Ovary (tissue), 9 donors: ENCODE measurements around the gene NFYB. TPM values are rescaled to one million over a fixed set of nuclear protein-coding genes. Genes with fewer than 3 reads are reported as not detected.

Experiments used
- DNase-seq, 5 donors: peaks; one replicate each; pipeline ENCODE4 v3.0.0-alpha.2; 2019 to 2020
- H3K27ac ChIP-seq, 2 donors: fragments of 200-600 bp; one replicate each; pipeline versions ENCODE4 v1.5.1 to v1.8.0; 2019 to 2022
- H3K27me3 ChIP-seq: fragments of 200-600 bp; one replicate; pipeline ENCODE4 v1.8.0; 2022
- H3K36me3 ChIP-seq: fragments of 200-600 bp; sonication (generic); one replicate; pipeline ENCODE4 v1.5.1; 2019
- H3K4me1 ChIP-seq: one replicate; pipeline ENCODE4 v1.8.1; 2013; ENCODE audit warnings: mild to moderate bottlenecking, moderate library complexity; ENCODE audit not compliant: insufficient read depth
- H3K4me3 ChIP-seq: fragments of 200-600 bp; sonication (generic); one replicate; pipeline ENCODE4 v1.5.1; 2017
- H3K9me3 ChIP-seq, 2 donors: fragments of 200-600 bp in 1 of 2; sonication (generic) in 1 of 2; one replicate each; pipeline versions ENCODE4 v1.5.1 to v1.8.1; 2013 to 2019; ENCODE audit warnings: mild to moderate bottlenecking in 1 of 2, moderate library complexity in 1 of 2
- EP300 ChIP-seq: sonication (generic); formaldehyde crosslinking; IDR thresholded peaks from one replicate; pipeline ENCODE4 v1.6.1; 2017; ENCODE audit warnings: antibody characterized with exemption
- POLR2A ChIP-seq: fragments of 450-650 bp; IDR thresholded peaks from one replicate; pipeline ENCODE4 v1.6.1; 2017; ENCODE audit warnings: antibody characterized with exemption, mild to moderate bottlenecking, moderate library complexity
- WGBS, 3 donors: extraction: QIAGEN DNeasy Blood & Tissue Kit in 1 of 3; methylation state at CpG; one replicate each; pipeline versions ENCODE4 v1.1.5 to v1.1.7; 2013 to 2017; 5-methylcytosine and 5-hydroxymethylcytosine counted together
- intact Hi-C, 4 donors: fragments of 100-400 bp; cut with DNase I; formaldehyde crosslinking; loops; one replicate each; pipeline versions ENCODE4 v1.11.0 to v1.15.1; 2022 to 2023
- polyA plus RNA-seq, 2 donors: library from polyadenylated mRNA; stranded (reverse); fragments of 200-250 nt in 1 of 2; fragments of 350-450 nt in 1 of 2; fragmentation: Illumina TruSeq in 1 of 2; extraction: RNeasy Lipid Tissue Mini Kit (QIAGEN cat#74804) in 1 of 2; gene quantifications; one replicate each; pipeline ENCODE4 v1.2.3, GENCODE V29; 2013 to 2014
- total RNA-seq, 7 donors: library from RNA; depleted of rRNA in 2 of 7; stranded (reverse); fragments of >200 nt in 2 of 7; fragmentation: NEBNext Ultra II Directional in 3 of 7; extraction: Animal tissue kit (Norgen Biotek cat#: 25700) in 3 of 7; gene quantifications; one replicate each; pipeline versions ENCODE4 v1.1.0 to v1.2.4, GENCODE V29; 2016 to 2023
- TF ChIP-seq, protein P1 (sequence below), 3 donors: fragments of 450-650 bp in 2 of 3; fragments of 200-600 bp in 1 of 3; IDR thresholded peaks; one replicate each; pipeline versions ENCODE4 v1.5.1 to v1.8.0; 2016 to 2022; ENCODE audit warnings: antibody characterized with exemption in 3 of 3, mild to moderate bottlenecking in 1 of 3
- donor health status: DM: no; HTN: no; CAD: no; lungs with moderate emphysema.
- donor health status: DM: no; HTN: no; CAD: no.
- donor health status: Bipolar disorder and iron deficiency.
- donor health status: DM: yes; HTN: yes; CAD: no.
- donor health status: DM: no; HTN: no; CAD: no.
- donor health status: DM: yes; HTN: yes; CAD: no.

NFYB gene
- total and polyA plus RNA-seq, 9 donors, result 23.7 to 39.1 (median 29.5) TPM

DNA sequence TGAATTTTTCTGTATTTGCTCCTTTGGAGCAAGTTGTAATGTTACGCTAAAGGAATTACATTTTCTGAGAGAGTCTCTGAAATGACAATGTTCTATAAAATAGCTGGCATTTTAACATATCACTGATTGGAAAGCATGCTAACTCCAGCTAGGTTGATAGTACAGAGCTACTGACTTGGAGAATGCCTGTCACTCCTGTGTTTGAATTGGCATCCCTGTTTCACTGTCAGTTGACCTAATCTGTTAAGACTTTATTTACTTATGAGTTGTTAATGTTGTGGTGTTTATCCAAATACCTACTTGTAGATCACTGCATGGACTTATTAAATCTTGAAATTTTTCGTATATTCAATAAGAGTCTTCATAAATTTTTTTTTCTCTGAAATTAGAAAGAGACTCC is 40.1 kb downstream of the NFYB start:
- no peaks in the 10 kb centered on the region for H3K36me3 ChIP-seq
- no peak overlapping the region for H3K4me3 ChIP-seq
- H3K4me1 ChIP-seq, result no peaks in the 10 kb centered on the region
- DNase-seq, result no peak
- TF ChIP-seq EP300 (no peak), POLR2A (no peak)
- TF ChIP-seq, protein P1, sequence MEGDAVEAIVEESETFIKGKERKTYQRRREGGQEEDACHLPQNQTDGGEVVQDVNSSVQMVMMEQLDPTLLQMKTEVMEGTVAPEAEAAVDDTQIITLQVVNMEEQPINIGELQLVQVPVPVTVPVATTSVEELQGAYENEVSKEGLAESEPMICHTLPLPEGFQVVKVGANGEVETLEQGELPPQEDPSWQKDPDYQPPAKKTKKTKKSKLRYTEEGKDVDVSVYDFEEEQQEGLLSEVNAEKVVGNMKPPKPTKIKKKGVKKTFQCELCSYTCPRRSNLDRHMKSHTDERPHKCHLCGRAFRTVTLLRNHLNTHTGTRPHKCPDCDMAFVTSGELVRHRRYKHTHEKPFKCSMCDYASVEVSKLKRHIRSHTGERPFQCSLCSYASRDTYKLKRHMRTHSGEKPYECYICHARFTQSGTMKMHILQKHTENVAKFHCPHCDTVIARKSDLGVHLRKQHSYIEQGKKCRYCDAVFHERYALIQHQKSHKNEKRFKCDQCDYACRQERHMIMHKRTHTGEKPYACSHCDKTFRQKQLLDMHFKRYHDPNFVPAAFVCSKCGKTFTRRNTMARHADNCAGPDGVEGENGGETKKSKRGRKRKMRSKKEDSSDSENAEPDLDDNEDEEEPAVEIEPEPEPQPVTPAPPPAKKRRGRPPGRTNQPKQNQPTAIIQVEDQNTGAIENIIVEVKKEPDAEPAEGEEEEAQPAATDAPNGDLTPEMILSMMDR (IDR thresholded peaks at IDR 0.05), result no peak
- H3K9me3 ChIP-seq, result no peaks in the 10 kb centered on the region
- no peak overlapping the region for H3K27ac ChIP-seq
- intact Hi-C loops, result no loop called here
- WGBS, 3 donors, result 93 to 95% (median 94%) methylated on average over 2 of the region's 2 CpGs
- H3K27me3 ChIP-seq, result no peaks in the 10 kb centered on the region

DNA sequence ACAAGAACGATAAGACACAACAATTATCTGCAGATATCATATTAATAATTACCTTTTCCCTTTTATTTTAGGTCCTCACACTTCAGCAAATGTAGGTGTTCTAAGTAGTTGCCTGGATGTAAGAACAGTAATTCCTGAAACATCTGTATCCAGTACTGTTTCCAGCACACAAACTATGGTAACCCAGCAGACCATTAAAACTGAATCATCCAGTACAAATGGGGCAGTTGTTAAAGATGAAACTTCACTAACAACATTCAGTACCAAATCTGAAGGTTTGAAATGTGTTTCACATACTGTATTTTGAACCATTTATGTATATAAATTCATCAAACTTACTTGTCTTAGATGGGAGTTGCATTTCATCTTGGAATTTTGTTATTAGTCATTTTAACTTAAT is 42.7 kb downstream of the NFYB start:
- 79 to 88% (median 88%) methylated on average over 1 of the region's 1 CpG for WGBS, 3 donors
- Histone ChIP-seq H3K27ac (no peak overlapping the region), H3K9me3 (no peaks in the 10 kb centered on the region), H3K4me1 (no peaks in the 10 kb centered on the region), H3K4me3 (no peak overlapping the region), H3K27me3 (no peaks in the 10 kb centered on the region), H3K36me3 (no peaks in the 10 kb centered on the region)
- intact Hi-C loops, result no loop called here
- TF ChIP-seq EP300 (no peak), POLR2A (no peak)
- TF ChIP-seq, protein P1 (IDR thresholded peaks at IDR 0.05), result no peak
- DNase-seq, result no peak

DNA sequence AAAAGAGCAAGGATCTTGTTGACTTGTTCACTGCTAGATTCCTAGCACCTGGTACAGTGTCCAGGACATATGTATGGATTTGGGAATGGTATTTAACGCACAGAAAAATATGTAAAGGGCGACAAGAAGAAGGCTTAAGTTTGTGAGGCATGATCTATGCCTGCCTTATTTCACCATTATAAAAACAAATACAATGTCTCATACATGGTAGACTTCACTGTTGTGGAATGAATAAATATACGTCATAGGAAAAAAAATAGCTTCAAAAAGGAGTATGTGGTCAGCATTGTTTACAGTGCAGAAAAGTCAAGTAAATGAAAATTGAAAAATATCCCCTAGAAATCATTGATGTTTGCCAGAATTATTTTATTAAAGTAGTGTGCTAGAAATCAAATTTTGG is 43.7 kb downstream of the NFYB start:
- Histone ChIP-seq H3K36me3 (no peaks in the 10 kb centered on the region), H3K27ac (no peak overlapping the region), H3K4me3 (no peak overlapping the region), H3K4me1 (no peaks in the 10 kb centered on the region), H3K9me3 (no peaks in the 10 kb centered on the region), H3K27me3 (no peaks in the 10 kb centered on the region)
- TF ChIP-seq POLR2A, result no peak
- DNase-seq, result no peak
- intact Hi-C loops, result no loop called here
- WGBS, 3 donors, result 96 to 99% (median 98%) methylated on average over 3 of the region's 3 CpGs

DNA sequence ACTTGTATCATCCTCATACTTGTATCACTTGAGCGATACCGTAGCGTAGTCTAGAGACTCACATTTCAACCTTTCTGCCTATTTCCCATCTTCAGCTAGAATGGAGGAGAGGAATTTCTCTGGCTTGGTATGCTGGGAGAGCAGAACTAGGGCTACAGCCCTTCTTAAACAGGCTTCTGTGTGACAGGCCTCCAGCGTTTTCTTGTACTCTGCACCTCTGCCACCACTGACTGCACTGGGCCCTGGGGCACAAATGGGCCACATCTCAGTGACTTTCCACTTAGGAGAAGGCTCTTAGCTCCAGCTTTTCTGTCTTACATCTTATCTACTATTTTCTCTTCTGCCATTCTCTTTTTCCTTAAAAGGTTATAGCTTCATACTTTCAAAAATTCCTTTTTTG is 46.9 kb downstream of the NFYB start:
- DNase-seq, result no peak
- WGBS, 3 donors, result 85 to 87% (median 86%) methylated on average over 4 of the region's 4 CpGs
- Histone ChIP-seq H3K4me3 (no peak overlapping the region), H3K36me3 (no peaks in the 10 kb centered on the region), H3K4me1 (no peaks in the 10 kb centered on the region), H3K9me3 (no peaks in the 10 kb centered on the region), H3K27me3 (no peaks in the 10 kb centered on the region), H3K27ac (no peak overlapping the region)
- TF ChIP-seq EP300 (no peak), POLR2A (no peak)
- TF ChIP-seq, protein P1 (IDR thresholded peaks at IDR 0.05), result no peak
- intact Hi-C loops, result no loop called here

DNA sequence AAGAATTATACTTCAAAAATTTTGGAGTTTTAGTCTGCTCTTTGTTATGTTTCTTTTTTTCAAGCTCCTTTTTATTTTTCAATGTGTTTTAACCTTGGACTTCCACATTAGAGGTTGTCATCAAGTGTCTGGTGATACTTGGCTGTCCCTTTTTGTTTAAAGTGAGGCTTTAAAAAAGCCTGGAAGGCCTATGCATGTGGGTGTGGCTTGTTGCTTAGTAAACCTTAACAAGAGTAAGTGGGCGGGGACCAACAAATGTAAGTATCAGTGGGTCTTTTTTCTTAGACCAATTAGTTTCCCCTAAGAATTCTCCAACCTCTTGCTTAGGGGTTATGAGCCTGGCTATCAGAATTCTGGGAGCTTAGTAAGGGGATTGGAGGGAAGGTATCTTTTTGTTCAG is 47.3 kb downstream of the NFYB start:
- Histone ChIP-seq H3K4me1 (no peaks in the 10 kb centered on the region), H3K27me3 (no peaks in the 10 kb centered on the region), H3K4me3 (no peak overlapping the region), H3K9me3 (no peaks in the 10 kb centered on the region), H3K36me3 (no peaks in the 10 kb centered on the region), H3K27ac (no peak overlapping the region)
- WGBS, 3 donors, result 95 to 100% (median 100%) methylated on average over 1 of the region's 1 CpG
- intact Hi-C loops, result no loop called here
- DNase-seq, result no peak
- TF ChIP-seq, protein P1 (IDR thresholded peaks at IDR 0.05), result no peak
- TF ChIP-seq EP300 (no peak), POLR2A (no peak)
